ENCODE measurements around the gene CDO1.

DNA sequence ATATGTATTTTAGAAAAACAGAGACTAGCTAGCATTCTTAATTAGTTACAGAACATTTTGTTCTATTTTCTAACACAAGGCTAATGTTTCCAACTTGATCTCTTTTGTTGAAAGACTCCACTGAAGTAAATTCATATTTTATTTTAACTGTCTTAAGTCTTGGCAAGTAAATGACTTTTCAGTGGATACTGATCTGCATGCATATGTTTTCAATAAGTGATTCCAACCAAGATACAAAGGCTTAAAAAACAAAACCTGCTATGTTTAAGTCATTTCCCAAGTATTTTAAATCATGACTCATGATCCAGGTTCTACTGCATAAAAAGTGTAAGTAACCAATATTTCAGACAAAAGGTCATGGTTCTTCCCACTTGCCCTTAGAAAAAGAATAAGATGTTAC is 5.7 kb downstream of the CDO1 start:
- TF ChIP-seq POLR2A (IDR thresholded peaks at IDR 0.05; ENCODE audit: low read length): no peak
- no peak for TF ChIP-seq GATA1 (IDR thresholded peaks at IDR 0.05; ENCODE audit: low read depth, low read length)
